ENCODE results near the gene MXRA8. TPM values are rescaled to one million over a fixed set of nuclear protein-coding genes. Genes with fewer than 3 reads are reported as not detected.

Gene MXRA8
- total and polyA plus RNA-seq, 2 donors (not counting 3 experiments of a cell fraction or from before 2014, with no cell fraction given): 0.82 to 1.9 TPM

GRCh38 chr1:1324524-1325287 lies 33.6 kb downstream of the MXRA8 start, which contains the start of the genes CPTP and INTS11:
Gene CPTP, plus strand, starts transcription at chr1:1324802. Its CDS starts 2,109 bp downstream, at chr1:1326911.
Gene INTS11, minus strand, starts transcription at chr1:1324660. Its CDS starts 52 bp downstream, at chr1:1324608.
- peak within 1 kb of the TSS; percentile 74 for H3K4me2 ChIP-seq (ENCODE audit: insufficient read depth, low read length)
- peak; percentile 87 for FAIRE-seq
- H3K36me3 ChIP-seq (ENCODE audit: control insufficient read depth in 2 of 2, extremely low read depth in 1 of 2, insufficient read depth in 2 of 2, low read length in 2 of 2): peaks cover 0 to 19% of the 10 kb centered on the region in 2 experiments
- intact Hi-C loops (cut with micrococcal nuclease) (loop anchor here (2.0 kb wide), 2 partner anchors 16 to 50 kb away; partner anchors contain the start of genes AURKAIP1 and PUSL1), dilution Hi-C loops (cut with MboI; ENCODE audit: extremely low pct_ligation_motif_present, low sequenced_read_pairs) (no loop called here)
- H3K4me3 ChIP-seq (replicated peaks in 1 of 3; ENCODE audit: insufficient read depth in 1 of 3, low read depth in 1 of 3, low read length in 3 of 3): peak within 1 kb of the TSS; percentile 71 to 97 (median 84)
- H3K9me3 ChIP-seq (replicated peaks; ENCODE audit: control insufficient read depth, insufficient read depth, low read length): no peaks in the 10 kb centered on the region
- peaks cover 13% of the 10 kb centered on the region for H3K4me1 ChIP-seq (ENCODE audit: control insufficient read depth, extremely low read depth, insufficient read depth, low read length)
- H4K20me1 ChIP-seq (replicated peaks; ENCODE audit: control insufficient read depth, extremely low read depth, insufficient read depth, low read length): peaks cover 2% of the 10 kb centered on the region
- ChIA-PET CTCF (no interaction called here), POLR2A (no interaction called here)
- no peaks in the 10 kb centered on the region for H3K27me3 ChIP-seq (ENCODE audit: control insufficient read depth in 2 of 2, insufficient read depth in 2 of 2, low read length in 2 of 2)
- peak within 1 kb of the TSS; percentile 76 for H2AFZ ChIP-seq (ENCODE audit: low read depth, low read length)
- TF ChIP-seq JUN (IDR thresholded peaks at IDR 0.05; ENCODE audit: borderline replicate concordance, insufficient read depth, insufficient read length, low read depth) (no peak), MYC (IDR thresholded peaks at IDR 0.05; ENCODE audit: low read depth, low read length) (no peak), EZH2 (IDR thresholded peaks at IDR 0.05; ENCODE audit: borderline replicate concordance, low read depth, low read length, severe bottlenecking) (no peak), POLR2A (IDR thresholded peaks at IDR 0.05; ENCODE audit: low read depth, low read length) (peak; percentile 81), FOS (IDR thresholded peaks at IDR 0.05; ENCODE audit: borderline replicate concordance, insufficient read depth, low read length) (no peak), MAX (IDR thresholded peaks at IDR 0.05; ENCODE audit: insufficient read depth, insufficient read length) (no peak), GATA2 (IDR thresholded peaks at IDR 0.05; ENCODE audit: insufficient read depth, insufficient read length, low read depth, low read length) (no peak), CTCF (IDR thresholded peaks at IDR 0.05; ENCODE audit: extremely low read depth in 1 of 2, insufficient read depth in 1 of 2, low read depth in 1 of 2, low read length in 2 of 2) (no peak), POLR2AphosphoS5 (IDR thresholded peaks at IDR 0.05; ENCODE audit: insufficient read depth, low read depth, low read length) (peak; percentile 79)
- H3K79me2 ChIP-seq (ENCODE audit: control insufficient read depth, insufficient read depth, low read length): peaks cover 53% of the 10 kb centered on the region
- no TSS peak for BruUV-seq (replicated peaks)
- DNase-seq (ENCODE audit: low read depth, low spot score): peak; percentile 89
- H3K9me1 ChIP-seq (replicated peaks; ENCODE audit: control insufficient read depth, extremely low read depth, insufficient read depth, low read length): no peaks in the 10 kb centered on the region
- H3K27ac ChIP-seq (ENCODE audit: insufficient read depth, low read depth, low read length): peak within 1 kb of the TSS; percentile 61
- H3K9ac ChIP-seq (replicated peaks; ENCODE audit: extremely low read depth, insufficient read depth, low read length): peak within 1 kb of the TSS; percentile 88

Data from endothelial cell of umbilical vein (primary cell).